ENCODE measurements around the gene PDE11A. TPM values are rescaled to one million over a fixed set of nuclear protein-coding genes. Genes with fewer than 3 reads are reported as not detected.

Gene PDE11A
- total RNA-seq, 6 experiments from 2014 or later, result 1.2 to 3.1 (median 1.4) TPM

- Mint-ChIP-seq H3K27me3 (ENCODE audit: insufficient read depth) (peaks cover 21% of the 10 kb centered on the region), H3K4me3 (no peak overlapping the region), H3K27ac (no peak overlapping the region), H3K9me3 (no peaks in the 10 kb centered on the region), H3K36me3 (ENCODE audit: low read depth) (no peaks in the 10 kb centered on the region), H3K4me1 (ENCODE audit: low read depth) (peaks cover 33% of the 10 kb centered on the region)
- DNase-seq, result no peak
- no peak for TF ChIP-seq CTCF (IDR thresholded peaks at IDR 0.05)
Observed at GRCh38 chr2:177600917-177601316, 471.7 kb downstream of the PDE11A start.

GRCh38 chr2:177599956-177600355, 472.6 kb downstream of the PDE11A start:
- Mint-ChIP-seq H3K27ac (no peak overlapping the region), H3K4me3 (no peak overlapping the region), H3K36me3 (ENCODE audit: low read depth) (no peaks in the 10 kb centered on the region), H3K4me1 (ENCODE audit: low read depth) (peaks cover 24% of the 10 kb centered on the region), H3K27me3 (ENCODE audit: insufficient read depth) (peaks cover 21% of the 10 kb centered on the region), H3K9me3 (no peaks in the 10 kb centered on the region)
- TF ChIP-seq CTCF (IDR thresholded peaks at IDR 0.05), result no peak
- DNase-seq, result no peak

GRCh38 chr2:177599139-177599688, 473.4 kb downstream of the PDE11A start:
- Mint-ChIP-seq H3K4me3 (no peak overlapping the region), H3K9me3 (no peaks in the 10 kb centered on the region), H3K4me1 (ENCODE audit: low read depth) (peaks cover 19% of the 10 kb centered on the region), H3K27me3 (ENCODE audit: insufficient read depth) (peaks cover 22% of the 10 kb centered on the region), H3K27ac (no peak overlapping the region), H3K36me3 (ENCODE audit: low read depth) (no peaks in the 10 kb centered on the region)
- TF ChIP-seq CTCF (IDR thresholded peaks at IDR 0.05), result no peak
- no peak for DNase-seq

GRCh38 chr2:177598326-177599138, 474.0 kb downstream of the PDE11A start:
- Mint-ChIP-seq H3K4me3 (no peak overlapping the region), H3K4me1 (ENCODE audit: low read depth) (peaks cover 13% of the 10 kb centered on the region), H3K27me3 (ENCODE audit: insufficient read depth) (peaks cover 27% of the 10 kb centered on the region), H3K9me3 (no peaks in the 10 kb centered on the region), H3K27ac (no peak overlapping the region), H3K36me3 (ENCODE audit: low read depth) (no peaks in the 10 kb centered on the region)
- no peak for DNase-seq
- no peak for TF ChIP-seq CTCF (IDR thresholded peaks at IDR 0.05)

- peaks cover 27% of the 10 kb centered on the region for H3K27me3 Mint-ChIP-seq (ENCODE audit: insufficient read depth)
- H3K36me3 Mint-ChIP-seq (ENCODE audit: low read depth), result no peaks in the 10 kb centered on the region
- no peak for DNase-seq
- H3K4me1 Mint-ChIP-seq (ENCODE audit: low read depth), result peaks cover 11% of the 10 kb centered on the region
- H3K27ac Mint-ChIP-seq, result no peak overlapping the region
- no peak for TF ChIP-seq CTCF (IDR thresholded peaks at IDR 0.05)
- no peak overlapping the region for H3K4me3 Mint-ChIP-seq
- no peaks in the 10 kb centered on the region for H3K9me3 Mint-ChIP-seq
Observed at GRCh38 chr2:177597759-177598158, 474.8 kb downstream of the PDE11A start.

Measured in HFFc6 (cell line).